Ovary (tissue), 3 donors: ENCODE measurements around the gene SH3PXD2A.

ENCODE experiments used
- CTCF ChIP-seq, 3 donors: fragments of 450-650 bp in 2 of 3; fragments of 200-600 bp in 1 of 3; IDR thresholded peaks; one replicate each; pipeline versions ENCODE4 v1.5.1 to v1.8.0; 2016 to 2022; ENCODE audit warnings: antibody characterized with exemption in 3 of 3, mild to moderate bottlenecking in 1 of 3
- EP300 ChIP-seq: sonication (generic); formaldehyde crosslinking; IDR thresholded peaks from one replicate; pipeline ENCODE4 v1.6.1; 2017; ENCODE audit warnings: antibody characterized with exemption
- POLR2A ChIP-seq: fragments of 450-650 bp; IDR thresholded peaks from one replicate; pipeline ENCODE4 v1.6.1; 2017; ENCODE audit warnings: antibody characterized with exemption, mild to moderate bottlenecking, moderate library complexity
- donor health status: DM: no; HTN: no; CAD: no.

GRCh38 chr10:103600956-103601569, 254.3 kb downstream of the SH3PXD2A start:
- no peak for TF ChIP-seq CTCF (IDR thresholded peaks at IDR 0.05)
- TF ChIP-seq POLR2A: no peak
- TF ChIP-seq EP300: no peak
